Measurements from ENCODE around the gene SLC38A5.

SLC38A5 gene

GRCh38 chrX:48492293-48492910 lies 22.3 kb upstream of the SLC38A5 start:
- no peak for DNase-seq (ENCODE audit: extremely low read depth in 1 of 2, low read depth in 1 of 2)

- DNase-seq (ENCODE audit: extremely low read depth in 1 of 2, low read depth in 1 of 2): no peak
Measured at GRCh38 chrX:48491809-48492208, 21.7 kb upstream of the SLC38A5 start.

GRCh38 chrX:48490661-48491060 lies 20.6 kb upstream of the SLC38A5 start:
- no peak for DNase-seq (ENCODE audit: extremely low read depth in 1 of 2, low read depth in 1 of 2)

DNA sequence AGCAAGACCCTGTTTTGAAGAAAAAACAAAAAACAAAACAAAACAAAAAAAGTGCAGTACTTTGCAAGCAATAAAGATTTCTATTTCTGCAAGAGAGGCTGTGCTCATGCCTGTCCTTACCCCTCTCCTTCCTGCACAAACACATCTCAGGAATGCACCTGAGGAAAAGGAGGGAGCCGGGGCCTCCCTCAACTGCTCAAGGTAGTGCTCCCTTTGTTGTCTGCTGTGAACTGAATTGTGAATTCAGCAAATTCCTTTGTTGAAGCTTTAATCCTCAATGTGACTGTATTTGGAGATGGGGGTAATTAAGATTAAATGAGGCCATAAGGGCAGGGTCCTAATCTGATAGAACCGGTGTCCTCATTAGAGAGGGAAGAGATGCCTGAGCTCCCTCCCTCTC lies 19.8 kb upstream of the SLC38A5 start:
- no peak for DNase-seq (ENCODE audit: extremely low read depth in 1 of 2, low read depth in 1 of 2)

- DNase-seq (ENCODE audit: extremely low read depth in 1 of 2, low read depth in 1 of 2): no peak
Measured at GRCh38 chrX:48489296-48489695, 19.2 kb upstream of the SLC38A5 start.

GRCh38 chrX:48488034-48488433 lies 18.0 kb upstream of the SLC38A5 start:
- no peak for DNase-seq (ENCODE audit: extremely low read depth in 1 of 2, low read depth in 1 of 2)

GRCh38 chrX:48487362-48487798 lies 17.3 kb upstream of the SLC38A5 start:
- no peak for DNase-seq (ENCODE audit: extremely low read depth in 1 of 2, low read depth in 1 of 2)

DNA sequence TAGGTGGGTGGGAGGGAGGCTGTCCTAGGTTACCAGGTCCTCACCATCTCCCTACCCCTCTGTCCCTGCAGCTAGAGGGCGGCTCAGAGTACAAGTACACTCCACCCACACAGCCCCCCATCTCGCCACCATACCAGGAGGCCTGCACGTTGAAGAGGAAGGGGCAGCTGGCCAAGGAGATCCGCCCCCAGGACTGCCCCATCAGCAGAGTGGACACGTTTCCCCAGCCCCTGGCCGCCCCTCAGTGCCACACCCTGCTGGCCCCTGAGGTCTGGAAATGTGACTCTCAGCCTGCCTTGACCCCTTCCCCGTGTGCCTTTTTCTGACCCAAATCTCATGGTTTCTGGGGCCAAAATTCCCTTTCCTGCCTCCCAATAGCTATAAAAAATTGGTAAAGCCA lies 12.5 kb upstream of the SLC38A5 start:
- DNase-seq (ENCODE audit: extremely low read depth in 1 of 2, low read depth in 1 of 2): no peak

GRCh38 chrX:48480583-48480982 lies 10.5 kb upstream of the SLC38A5 start:
- no peak for DNase-seq (ENCODE audit: extremely low read depth in 1 of 2, low read depth in 1 of 2)

GRCh38 chrX:48480142-48480541 lies 10.1 kb upstream of the SLC38A5 start:
- no peak for DNase-seq (ENCODE audit: extremely low read depth in 1 of 2, low read depth in 1 of 2)

- no peak for DNase-seq (ENCODE audit: extremely low read depth in 1 of 2, low read depth in 1 of 2)
Measured at GRCh38 chrX:48478806-48479205, 8.7 kb upstream of the SLC38A5 start.

GRCh38 chrX:48477960-48478755 lies 8.1 kb upstream of the SLC38A5 start:
- DNase-seq (ENCODE audit: extremely low read depth in 1 of 2, low read depth in 1 of 2): no peak

DNA sequence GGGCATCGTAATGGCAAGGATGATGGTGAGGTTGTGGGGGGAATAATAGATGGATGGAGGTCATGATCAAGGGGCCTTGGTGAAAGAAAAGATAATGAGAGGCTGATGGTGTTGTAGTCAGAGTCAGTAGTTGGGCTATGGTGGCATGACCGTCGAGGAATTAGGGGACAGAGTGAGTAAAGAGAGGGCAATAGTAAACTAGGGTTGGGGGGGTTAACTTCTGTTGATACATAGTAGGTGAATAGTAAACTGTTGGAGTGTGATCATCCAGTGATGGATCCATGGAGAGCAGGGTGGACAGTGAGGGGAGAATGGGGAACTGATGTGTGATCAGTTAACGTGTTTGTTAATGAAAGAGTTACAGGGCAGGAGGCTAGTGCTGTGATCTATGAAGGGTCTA lies 6.9 kb upstream of the SLC38A5 start:
- DNase-seq (ENCODE audit: extremely low read depth in 1 of 2, low read depth in 1 of 2): no peak

- DNase-seq (ENCODE audit: extremely low read depth in 1 of 2, low read depth in 1 of 2): peak; percentile 61 to 73
Measured at GRCh38 chrX:48475774-48476577, 5.9 kb upstream of the SLC38A5 start, which contains the start of gene FTSJ1. TSS of gene FTSJ1 (plus strand) at chrX:48476199. CDS start at chrX:48478048, 1,849 bp downstream.

DNA sequence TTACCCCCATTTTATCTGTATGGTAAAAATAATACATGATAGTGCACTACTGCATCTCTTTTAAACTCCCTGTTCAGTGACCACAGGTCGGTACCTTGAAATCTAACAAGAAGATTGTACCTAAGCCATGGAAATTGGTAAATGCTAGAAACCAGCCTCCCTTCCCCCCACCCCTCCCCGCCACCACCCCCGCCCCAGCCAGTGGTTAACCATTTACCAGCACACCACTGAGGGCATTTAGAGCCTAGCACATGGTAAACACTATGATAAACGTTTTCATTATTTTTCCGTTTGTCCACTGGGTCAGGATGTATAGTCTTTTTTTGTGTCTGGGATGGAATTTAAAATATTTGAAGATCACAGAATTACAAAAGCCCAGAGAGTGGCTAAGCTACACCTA lies 5.2 kb upstream of the SLC38A5 start:
- DNase-seq (ENCODE audit: extremely low read depth in 1 of 2, low read depth in 1 of 2): no peak

DNA sequence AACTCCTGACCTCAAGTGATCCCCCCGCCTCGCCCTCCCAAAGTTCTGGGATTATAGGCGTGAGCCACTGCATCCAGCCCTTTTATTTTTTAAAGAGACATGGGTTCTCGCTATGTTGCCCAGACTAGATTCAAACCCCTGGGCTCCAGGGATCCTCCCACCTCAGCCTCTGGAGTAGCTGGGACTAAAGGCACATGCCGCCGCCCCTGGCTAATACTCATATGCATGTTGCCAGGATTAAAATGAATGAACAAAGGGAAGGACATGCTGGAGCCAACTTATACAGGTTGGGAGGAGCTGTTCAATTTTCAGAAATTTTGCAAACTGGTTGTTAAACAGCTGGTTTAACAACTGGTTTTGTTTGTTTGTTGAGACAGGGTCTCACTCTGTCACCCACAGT lies 4.5 kb upstream of the SLC38A5 start:
- DNase-seq (ENCODE audit: extremely low read depth in 1 of 2, low read depth in 1 of 2): no peak

DNA sequence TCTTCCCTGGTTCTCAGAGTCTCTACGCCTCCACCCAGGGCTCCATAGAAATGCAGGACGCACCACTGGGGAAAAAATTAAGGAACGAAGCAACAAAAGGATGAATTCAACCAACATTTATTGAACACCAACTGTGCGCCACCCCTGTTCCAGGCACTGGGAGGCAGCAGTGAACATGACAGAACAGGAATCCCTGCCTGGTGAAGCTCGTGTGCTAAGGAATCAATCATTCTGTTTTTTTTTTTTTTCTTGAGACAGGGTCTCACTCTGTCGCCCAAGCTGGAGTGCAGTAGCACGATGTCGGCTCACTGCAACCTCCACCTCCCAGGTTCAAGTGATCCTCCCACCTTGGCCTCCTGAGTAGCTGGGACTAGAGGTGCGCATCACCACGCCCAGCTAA lies 4.1 kb upstream of the SLC38A5 start:
- DNase-seq (ENCODE audit: extremely low read depth in 1 of 2, low read depth in 1 of 2): no peak

GRCh38 chrX:48473704-48473990 lies 3.6 kb upstream of the SLC38A5 start:
- DNase-seq (ENCODE audit: extremely low read depth in 1 of 2, low read depth in 1 of 2): no peak

DNA sequence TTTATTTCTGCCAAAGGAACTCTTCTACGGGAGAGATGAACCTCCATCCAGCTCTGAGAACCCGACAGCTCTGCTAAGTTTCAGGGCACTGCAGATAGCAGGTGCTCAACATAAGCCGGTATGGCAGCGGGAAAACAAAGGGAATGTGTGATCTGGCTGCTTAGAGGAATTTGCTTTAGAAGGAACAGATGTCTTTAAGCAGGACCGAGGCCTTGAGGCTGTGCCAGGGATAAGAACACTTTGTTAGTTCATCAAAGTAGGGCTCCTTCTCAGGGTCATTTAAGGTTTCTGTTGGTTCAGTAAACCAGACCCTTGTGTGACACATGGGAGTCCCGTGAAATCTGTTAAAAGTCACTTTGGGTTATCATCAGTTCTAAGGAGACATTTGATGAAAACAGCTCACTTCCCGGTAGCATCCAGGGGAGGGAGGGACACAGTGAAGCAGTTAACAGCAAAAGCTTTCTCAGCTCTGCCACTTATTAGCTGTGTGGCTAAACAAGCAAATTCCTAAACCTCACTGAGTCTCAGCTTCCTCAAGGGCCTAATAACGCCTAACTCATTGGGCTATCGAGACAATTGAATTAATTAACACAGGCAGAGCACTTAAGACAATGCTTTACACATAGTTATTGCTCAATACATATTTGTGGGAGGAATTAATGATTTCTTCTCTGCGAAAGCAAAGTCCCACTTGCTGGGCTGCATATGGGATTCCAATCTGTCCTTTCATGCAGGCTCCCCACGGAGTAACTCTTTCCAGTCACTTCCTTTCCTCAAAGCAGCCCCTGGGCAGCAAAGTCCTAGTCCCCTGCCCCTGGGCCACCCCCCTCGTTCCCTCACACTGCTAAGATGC lies 3.0 kb upstream of the SLC38A5 start:
- no peak for DNase-seq (ENCODE audit: extremely low read depth in 1 of 2, low read depth in 1 of 2)

- DNase-seq (ENCODE audit: extremely low read depth in 1 of 2, low read depth in 1 of 2): no peak
Measured at GRCh38 chrX:48472225-48472624, 2.2 kb upstream of the SLC38A5 start.

DNA sequence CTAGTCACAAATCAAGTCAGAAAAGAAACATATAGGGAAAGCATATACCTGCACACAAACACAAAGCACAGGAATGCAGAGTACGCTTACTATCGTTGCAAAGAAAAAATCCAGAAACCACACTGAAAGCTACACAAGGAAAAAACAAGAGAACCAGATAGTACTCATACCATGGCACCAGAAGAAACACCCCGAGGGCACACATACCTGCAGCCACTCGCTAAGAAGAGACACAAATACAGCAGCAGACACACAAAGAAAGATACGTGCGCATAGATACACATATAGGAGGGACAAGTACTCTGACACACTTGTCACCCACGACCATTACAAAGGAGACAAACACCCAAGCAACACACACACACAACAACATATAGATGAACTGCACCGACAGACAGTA lies 1.4 kb upstream of the SLC38A5 start:
- DNase-seq (ENCODE audit: extremely low read depth in 1 of 2, low read depth in 1 of 2): no peak
